Endometrium (tissue), 2 donors: Measurements from ENCODE around the gene PPM1L.
A peak's percentile ranks its signal among the peaks of the same experiment; 100 is the strongest.

Experiments
- FAIRE-seq: peaks from 2 replicates; lab custom pipeline; 2012; peaks lifted over from hg19 to GRCh38; lab: Jason Lieb, UNC
- donor health status: control.
- donor health status: control.

PPM1L gene

GRCh38 chr3:160809453-160809852 is 53.4 kb downstream of the PPM1L start:
- FAIRE-seq, result no peak

GRCh38 chr3:160810362-160811236 is 54.6 kb downstream of the PPM1L start:
- FAIRE-seq, result peak; percentile 96

- FAIRE-seq, result no peak
Measured at GRCh38 chr3:160811237-160811548, 55.2 kb downstream of the PPM1L start.

GRCh38 chr3:160812304-160812703 is 56.3 kb downstream of the PPM1L start:
- FAIRE-seq, result no peak

GRCh38 chr3:160815280-160815679 is 59.2 kb downstream of the PPM1L start:
- FAIRE-seq, result no peak

GRCh38 chr3:160820022-160820421 is 64.0 kb downstream of the PPM1L start:
- FAIRE-seq, result no peak

GRCh38 chr3:160820430-160820829 is 64.4 kb downstream of the PPM1L start:
- FAIRE-seq, result no peak

GRCh38 chr3:160822936-160823335 is 66.9 kb downstream of the PPM1L start:
- peak; percentile 37 for FAIRE-seq

GRCh38 chr3:160825311-160825800 is 69.3 kb downstream of the PPM1L start:
- FAIRE-seq, result no peak

- no peak for FAIRE-seq
Measured at GRCh38 chr3:160826408-160826807, 70.4 kb downstream of the PPM1L start.

- FAIRE-seq, result no peak
Measured at GRCh38 chr3:160826991-160827390, 71.0 kb downstream of the PPM1L start.

GRCh38 chr3:160827516-160827915 is 71.5 kb downstream of the PPM1L start:
- FAIRE-seq, result no peak

GRCh38 chr3:160828880-160829279 is 72.8 kb downstream of the PPM1L start:
- no peak for FAIRE-seq

GRCh38 chr3:160829486-160830009 is 73.5 kb downstream of the PPM1L start:
- FAIRE-seq, result no peak

GRCh38 chr3:160830796-160831195 is 74.8 kb downstream of the PPM1L start:
- FAIRE-seq, result no peak

GRCh38 chr3:160831401-160831800 is 75.4 kb downstream of the PPM1L start:
- FAIRE-seq, result no peak

- no peak for FAIRE-seq
Measured at GRCh38 chr3:160837394-160837980, 81.5 kb downstream of the PPM1L start.

GRCh38 chr3:160840590-160840989 is 84.6 kb downstream of the PPM1L start:
- FAIRE-seq, result no peak

GRCh38 chr3:160841455-160841854 is 85.4 kb downstream of the PPM1L start:
- FAIRE-seq, result no peak

- no peak for FAIRE-seq
Measured at GRCh38 chr3:160842021-160843005, 86.3 kb downstream of the PPM1L start.

GRCh38 chr3:160851629-160852210 is 95.7 kb downstream of the PPM1L start:
- no peak for FAIRE-seq

- no peak for FAIRE-seq
Measured at GRCh38 chr3:160852856-160853255, 96.8 kb downstream of the PPM1L start.
